ENCODE data around the gene CYCS.
"Not testable (repeated sequence)": the region's sequence is repeated elsewhere in the genome, so short reads cannot be mapped to it uniquely, and the experiment has no call there.

CYCS gene

GRCh38 chr7:25101817-25102216 lies 23.2 kb downstream of the CYCS start:
- no peak for DNase-seq
- TF ChIP-seq POLR2A (IDR thresholded peaks at IDR 0.05; ENCODE audit: low read length): no peak
- TF ChIP-seq GATA1 (IDR thresholded peaks at IDR 0.05; ENCODE audit: low read depth, low read length): no peak

GRCh38 chr7:25098096-25099046 lies 26.7 kb downstream of the CYCS start:
- no peak for TF ChIP-seq GATA1 (IDR thresholded peaks at IDR 0.05; ENCODE audit: low read depth, low read length)
- no peak for TF ChIP-seq POLR2A (IDR thresholded peaks at IDR 0.05; ENCODE audit: low read length)
- DNase-seq: peak; percentile 74 to 81

- TF ChIP-seq GATA1 (IDR thresholded peaks at IDR 0.05; ENCODE audit: low read depth, low read length): no peak
- no peak for TF ChIP-seq POLR2A (IDR thresholded peaks at IDR 0.05; ENCODE audit: low read length)
- no peak for DNase-seq
Measured at GRCh38 chr7:25095516-25096345, 29.3 kb downstream of the CYCS start.

- no peak for TF ChIP-seq GATA1 (IDR thresholded peaks at IDR 0.05; ENCODE audit: low read depth, low read length)
- no peak for TF ChIP-seq POLR2A (IDR thresholded peaks at IDR 0.05; ENCODE audit: low read length)
- peak; percentile 69 to 82 for DNase-seq
Measured at GRCh38 chr7:25093268-25093826, 31.7 kb downstream of the CYCS start.

GRCh38 chr7:25091779-25092178 lies 33.3 kb downstream of the CYCS start:
- no peak for DNase-seq
- TF ChIP-seq GATA1 (IDR thresholded peaks at IDR 0.05; ENCODE audit: low read depth, low read length): no peak
- TF ChIP-seq POLR2A (IDR thresholded peaks at IDR 0.05; ENCODE audit: low read length): no peak

GRCh38 chr7:25091176-25091575 lies 33.9 kb downstream of the CYCS start:
- no peak for DNase-seq
- no peak for TF ChIP-seq POLR2A (IDR thresholded peaks at IDR 0.05; ENCODE audit: low read length)
- TF ChIP-seq GATA1 (IDR thresholded peaks at IDR 0.05; ENCODE audit: low read depth, low read length): no peak

- no peak for DNase-seq
- TF ChIP-seq POLR2A (IDR thresholded peaks at IDR 0.05; ENCODE audit: low read length): no peak
- TF ChIP-seq GATA1 (IDR thresholded peaks at IDR 0.05; ENCODE audit: low read depth, low read length): no peak
Measured at GRCh38 chr7:25090374-25090773, 34.7 kb downstream of the CYCS start.

- TF ChIP-seq GATA1 (IDR thresholded peaks at IDR 0.05; ENCODE audit: low read depth, low read length) (no peak), POLR2A (IDR thresholded peaks at IDR 0.05; ENCODE audit: low read length) (no peak)
- no peak for DNase-seq
Measured at GRCh38 chr7:25087855-25088254, 37.2 kb downstream of the CYCS start.

- DNase-seq: no peak
- TF ChIP-seq POLR2A (IDR thresholded peaks at IDR 0.05; ENCODE audit: low read length) (no peak), GATA1 (IDR thresholded peaks at IDR 0.05; ENCODE audit: low read depth, low read length) (no peak)
Measured at GRCh38 chr7:25084821-25085220, 40.2 kb downstream of the CYCS start.

GRCh38 chr7:25083201-25083600 lies 41.9 kb downstream of the CYCS start:
- no peak for TF ChIP-seq POLR2A (IDR thresholded peaks at IDR 0.05; ENCODE audit: low read length)
- no peak for TF ChIP-seq GATA1 (IDR thresholded peaks at IDR 0.05; ENCODE audit: low read depth, low read length)
- DNase-seq: no peak

- not testable (repeated sequence) for DNase-seq
Measured at GRCh38 chr7:25082041-25082440, 43.0 kb downstream of the CYCS start.

- TF ChIP-seq GATA1 (IDR thresholded peaks at IDR 0.05; ENCODE audit: low read depth, low read length): no peak
- no peak for TF ChIP-seq POLR2A (IDR thresholded peaks at IDR 0.05; ENCODE audit: low read length)
- DNase-seq: no peak
Measured at GRCh38 chr7:25077096-25077495, 48.0 kb downstream of the CYCS start.

GRCh38 chr7:25075459-25075858 lies 49.6 kb downstream of the CYCS start:
- TF ChIP-seq POLR2A (IDR thresholded peaks at IDR 0.05; ENCODE audit: low read length) (no peak), GATA1 (IDR thresholded peaks at IDR 0.05; ENCODE audit: low read depth, low read length) (no peak)
- DNase-seq: no peak

GRCh38 chr7:25073451-25073850 lies 51.6 kb downstream of the CYCS start:
- TF ChIP-seq GATA1 (IDR thresholded peaks at IDR 0.05; ENCODE audit: low read depth, low read length): no peak
- TF ChIP-seq POLR2A (IDR thresholded peaks at IDR 0.05; ENCODE audit: low read length): no peak
- no peak for DNase-seq
